ENCODE results near the gene DCBLD2.

- no peak for TF ChIP-seq CTCF (IDR thresholded peaks at IDR 0.05; ENCODE audit: low read depth, low read length)
- no peak for TF ChIP-seq EZH2phosphoT487 (IDR thresholded peaks at IDR 0.05; ENCODE audit: low read depth)
Observed at GRCh38 chr3:98807561-98807960, 93.9 kb downstream of the DCBLD2 start.

Data from OCI-LY3 (cell line).